Fibroblast of skin of right quadriceps (primary cell): ENCODE measurements around the gene AURKAIP1.
A peak's percentile ranks its signal among the peaks of the same experiment; 100 is the strongest.

Experiments
- DNase-seq: peaks from one replicate; pipeline ENCODE4 v3.0.0-alpha.2; 2013

AURKAIP1 gene

DNA sequence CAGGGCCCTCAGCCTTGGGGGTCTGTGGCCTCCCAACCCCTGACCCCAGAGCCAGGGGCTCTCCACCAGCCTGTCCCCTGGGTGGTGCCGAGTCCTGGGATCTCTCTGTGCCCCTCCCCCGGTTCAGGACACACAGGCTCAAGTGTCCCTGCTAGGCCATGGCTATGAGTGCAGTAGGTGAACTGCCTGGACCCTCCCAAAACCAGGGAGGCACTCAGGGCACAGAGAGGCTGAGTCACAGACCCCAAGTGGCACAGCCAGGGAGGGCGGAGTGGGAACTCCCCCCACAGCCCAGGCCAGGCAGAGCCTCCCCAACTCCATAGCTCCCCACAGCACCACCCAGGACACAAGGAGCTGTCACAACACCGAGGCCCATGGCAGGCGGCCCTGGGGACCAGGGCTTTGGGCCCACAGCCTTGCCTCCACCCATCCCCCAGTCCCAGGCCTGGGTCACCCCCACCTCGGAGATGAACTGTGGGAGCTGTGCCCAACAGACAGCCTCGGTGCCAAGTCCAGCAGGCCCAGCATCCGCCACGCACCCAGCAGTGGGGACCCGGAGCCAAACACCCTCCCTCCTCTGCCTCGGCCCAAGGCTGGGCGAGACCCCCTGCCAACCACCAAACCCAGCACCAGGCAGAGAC lies 29.0 kb downstream of the AURKAIP1 start:
- DNase-seq: no peak

- DNase-seq: no peak
These were observed 29.6 kb downstream of the AURKAIP1 start for GRCh38 chr1:1345384-1345783.

- peak; percentile 54 for DNase-seq
These were observed 30.2 kb downstream of the AURKAIP1 start for GRCh38 chr1:1344655-1345361.

DNA sequence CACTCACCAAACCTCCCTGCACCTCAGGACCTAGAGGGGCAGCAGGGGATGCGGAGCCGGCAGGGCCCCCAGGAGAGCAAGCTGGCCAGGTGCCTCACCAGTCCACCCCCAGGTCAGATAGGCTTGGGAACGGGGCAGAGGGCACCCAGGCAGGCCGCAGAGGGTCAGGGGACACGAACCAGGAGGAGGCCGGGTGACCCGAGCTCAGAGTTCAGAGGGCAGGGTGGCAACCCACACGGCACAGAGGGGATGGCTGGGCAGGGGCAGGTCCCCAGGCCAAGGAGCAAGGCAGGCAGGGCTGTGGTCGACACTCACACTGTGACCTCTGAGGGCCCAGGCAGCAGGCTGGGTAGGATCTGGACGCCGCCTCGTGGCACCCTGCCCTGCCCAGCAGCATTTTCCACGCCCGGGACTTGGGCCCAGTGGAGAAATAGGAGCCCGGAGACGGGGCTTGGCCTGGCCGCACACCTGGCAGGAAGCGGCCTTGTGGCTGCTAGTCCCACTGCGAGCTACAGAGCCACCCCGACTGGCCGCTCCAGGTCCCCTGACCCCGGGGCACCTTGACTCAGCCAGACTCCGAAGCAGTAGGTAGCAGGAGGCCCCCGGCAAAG lies 31.1 kb downstream of the AURKAIP1 start:
- DNase-seq: no peak

- DNase-seq: no peak
These were observed 32.4 kb downstream of the AURKAIP1 start for GRCh38 chr1:1342584-1343115.

DNA sequence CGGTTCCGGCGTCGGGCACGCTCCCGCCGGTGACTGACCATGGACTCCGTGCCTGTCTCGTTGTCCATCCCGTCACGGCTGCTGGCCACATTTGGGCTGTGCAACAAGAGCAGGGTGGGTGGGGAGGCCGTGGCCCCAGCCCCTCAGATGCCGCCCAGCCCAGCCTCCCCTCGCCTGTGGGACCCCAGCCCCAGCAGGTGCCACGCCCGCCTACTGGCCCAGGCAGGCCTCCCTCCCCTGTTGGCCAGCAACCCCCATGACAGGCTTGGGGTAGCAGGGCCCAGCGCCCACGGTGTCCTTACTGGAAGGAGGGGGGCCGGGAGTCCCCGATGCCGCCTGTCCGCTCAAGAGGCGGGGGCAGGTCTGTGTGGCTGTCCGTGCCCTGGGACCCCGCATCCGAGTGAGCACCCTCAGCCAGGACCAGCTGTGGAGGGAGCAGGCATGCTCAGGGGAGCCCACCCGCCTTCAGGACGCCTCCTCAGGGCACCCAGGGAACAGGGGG lies 32.9 kb downstream of the AURKAIP1 start:
- no peak for DNase-seq

GRCh38 chr1:1341549-1342021 lies 33.4 kb downstream of the AURKAIP1 start:
- no peak for DNase-seq

DNA sequence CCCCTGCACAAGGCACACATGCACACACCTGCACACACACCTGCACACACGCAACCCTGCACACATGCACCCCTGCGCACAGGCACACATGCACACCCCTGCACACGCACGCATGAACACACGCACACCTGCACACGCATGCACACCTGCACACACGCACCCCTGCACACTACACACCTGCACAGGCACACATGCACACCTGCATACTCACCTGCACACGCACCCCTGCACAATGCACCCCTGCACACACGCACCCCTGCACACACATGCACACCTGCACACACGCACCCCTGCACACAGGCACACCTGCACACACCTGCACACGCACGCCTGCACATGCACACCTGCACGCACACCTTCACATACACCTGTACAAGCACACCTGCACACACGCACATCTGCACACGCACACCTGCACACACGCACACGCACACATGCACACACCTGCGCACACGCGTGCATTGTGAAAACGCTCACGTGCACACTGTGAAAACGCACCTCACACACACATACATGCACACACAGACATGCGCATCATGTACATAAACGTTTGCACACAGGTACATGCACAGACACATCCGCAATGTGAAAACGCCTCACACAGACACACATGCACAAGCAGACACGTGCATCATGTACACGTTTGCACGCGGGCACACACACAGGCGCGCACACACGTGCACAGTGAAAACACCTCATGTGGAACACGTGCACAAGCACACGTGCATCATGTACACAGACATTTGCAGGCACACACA lies 34.0 kb downstream of the AURKAIP1 start:
- no peak for DNase-seq

GRCh38 chr1:1340185-1340584 lies 34.8 kb downstream of the AURKAIP1 start:
- DNase-seq: no peak

DNA sequence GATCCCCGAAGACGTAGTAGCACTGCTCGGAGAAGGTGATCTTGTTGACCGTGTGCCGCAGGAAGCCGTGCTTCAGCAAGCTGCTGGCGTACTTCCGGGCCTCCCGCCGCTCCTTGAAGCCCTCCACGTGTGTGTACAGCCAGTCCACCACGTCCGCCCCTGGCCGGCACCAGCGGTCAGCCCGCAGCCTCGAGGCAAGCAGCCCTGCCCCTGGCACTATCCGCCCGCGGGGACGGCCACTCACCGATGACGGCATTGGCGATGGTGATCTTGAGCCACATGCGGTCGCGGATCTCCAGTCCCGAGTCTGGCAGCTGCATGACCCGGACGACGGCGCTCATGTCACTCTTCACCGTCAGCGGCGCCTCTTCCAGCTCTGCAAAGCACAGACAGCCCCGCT lies 36.7 kb downstream of the AURKAIP1 start:
- DNase-seq: no peak

DNA sequence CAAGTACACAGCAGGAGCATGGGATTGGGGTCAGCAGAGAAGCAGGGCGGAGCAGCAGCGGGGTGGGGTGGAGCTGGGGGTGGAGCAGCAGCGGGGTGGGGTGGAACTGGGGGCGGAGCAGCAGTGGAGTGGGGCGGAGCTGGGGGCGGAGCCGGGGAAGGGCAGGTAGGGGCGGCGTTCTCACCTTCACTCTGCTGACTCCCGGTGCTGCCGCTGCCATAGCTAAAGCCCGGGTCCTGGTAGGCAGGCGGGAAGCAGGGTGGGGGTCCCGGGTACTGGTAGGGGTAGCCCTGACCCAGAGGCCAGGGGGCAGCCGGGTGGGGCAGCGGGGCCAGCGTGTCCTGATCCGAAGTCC lies 37.2 kb downstream of the AURKAIP1 start:
- no peak for DNase-seq

GRCh38 chr1:1336931-1337792 lies 37.8 kb downstream of the AURKAIP1 start:
- no peak for DNase-seq

GRCh38 chr1:1336446-1336845 lies 38.6 kb downstream of the AURKAIP1 start:
- DNase-seq: no peak

DNA sequence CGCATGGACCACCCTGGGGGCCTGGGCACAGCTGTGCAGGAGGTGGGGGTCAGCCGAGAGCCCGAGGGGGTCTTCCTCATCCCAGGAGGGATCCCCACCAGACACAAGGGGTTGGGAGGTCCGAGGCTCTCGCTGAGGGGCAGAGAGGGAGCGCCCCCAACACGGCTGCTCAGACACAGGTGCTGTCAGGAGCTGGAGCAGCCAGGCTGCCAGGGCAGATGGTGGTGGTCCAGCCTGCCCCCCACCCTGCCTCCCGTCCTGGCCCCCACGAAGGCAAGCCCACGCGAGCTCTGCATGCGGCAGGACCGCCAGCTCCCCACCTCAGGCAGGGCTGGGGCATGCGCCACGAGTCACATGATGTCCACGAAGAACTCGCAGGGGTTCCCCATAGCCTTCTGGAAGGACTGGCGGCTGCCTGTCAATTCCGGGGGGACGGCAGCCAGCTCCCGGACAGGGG lies 39.2 kb downstream of the AURKAIP1 start:
- no peak for DNase-seq

GRCh38 chr1:1335283-1335682 lies 39.7 kb downstream of the AURKAIP1 start:
- DNase-seq: no peak

DNA sequence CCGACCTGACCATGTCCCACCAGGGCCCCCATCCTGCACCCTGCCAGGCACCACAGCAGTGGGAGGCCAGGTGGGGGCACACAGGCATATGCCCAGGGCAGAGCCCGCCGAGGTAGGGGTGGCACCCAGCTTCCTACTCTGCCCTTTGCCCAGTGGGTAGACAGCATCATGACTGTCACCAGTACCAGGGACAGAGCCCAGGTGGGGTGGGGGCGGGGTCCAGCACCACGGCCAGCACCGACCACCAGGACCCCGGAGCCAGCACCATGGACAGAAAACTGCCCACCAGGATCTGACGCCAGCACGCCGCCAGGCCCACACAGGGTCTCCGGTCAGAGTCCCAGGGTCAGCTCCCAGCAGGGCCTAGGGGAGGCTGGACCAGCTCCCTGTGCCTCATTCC lies 40.2 kb downstream of the AURKAIP1 start:
- no peak for DNase-seq

DNA sequence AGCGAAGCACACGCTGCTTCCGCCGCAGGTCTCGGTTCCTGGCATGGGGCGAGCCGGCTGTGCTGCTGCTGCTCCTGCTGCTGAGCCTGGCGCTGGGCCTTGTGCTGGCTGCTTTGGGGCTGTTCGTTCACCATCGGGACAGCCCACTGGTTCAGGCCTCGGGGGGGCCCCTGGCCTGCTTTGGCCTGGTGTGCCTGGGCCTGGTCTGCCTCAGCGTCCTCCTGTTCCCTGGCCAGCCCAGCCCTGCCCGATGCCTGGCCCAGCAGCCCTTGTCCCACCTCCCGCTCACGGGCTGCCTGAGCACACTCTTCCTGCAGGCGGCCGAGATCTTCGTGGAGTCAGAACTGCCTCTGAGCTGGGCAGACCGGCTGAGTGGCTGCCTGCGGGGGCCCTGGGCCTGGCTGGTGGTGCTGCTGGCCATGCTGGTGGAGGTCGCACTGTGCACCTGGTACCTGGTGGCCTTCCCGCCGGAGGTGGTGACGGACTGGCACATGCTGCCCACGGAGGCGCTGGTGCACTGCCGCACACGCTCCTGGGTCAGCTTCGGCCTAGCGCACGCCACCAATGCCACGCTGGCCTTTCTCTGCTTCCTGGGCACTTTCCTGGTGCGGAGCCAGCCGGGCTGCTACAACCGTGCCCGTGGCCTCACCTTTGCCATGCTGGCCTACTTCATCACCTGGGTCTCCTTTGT lies 41.3 kb downstream of the AURKAIP1 start:
- no peak for DNase-seq

GRCh38 chr1:1332774-1333480 lies 42.1 kb downstream of the AURKAIP1 start:
- DNase-seq: no peak

DNA sequence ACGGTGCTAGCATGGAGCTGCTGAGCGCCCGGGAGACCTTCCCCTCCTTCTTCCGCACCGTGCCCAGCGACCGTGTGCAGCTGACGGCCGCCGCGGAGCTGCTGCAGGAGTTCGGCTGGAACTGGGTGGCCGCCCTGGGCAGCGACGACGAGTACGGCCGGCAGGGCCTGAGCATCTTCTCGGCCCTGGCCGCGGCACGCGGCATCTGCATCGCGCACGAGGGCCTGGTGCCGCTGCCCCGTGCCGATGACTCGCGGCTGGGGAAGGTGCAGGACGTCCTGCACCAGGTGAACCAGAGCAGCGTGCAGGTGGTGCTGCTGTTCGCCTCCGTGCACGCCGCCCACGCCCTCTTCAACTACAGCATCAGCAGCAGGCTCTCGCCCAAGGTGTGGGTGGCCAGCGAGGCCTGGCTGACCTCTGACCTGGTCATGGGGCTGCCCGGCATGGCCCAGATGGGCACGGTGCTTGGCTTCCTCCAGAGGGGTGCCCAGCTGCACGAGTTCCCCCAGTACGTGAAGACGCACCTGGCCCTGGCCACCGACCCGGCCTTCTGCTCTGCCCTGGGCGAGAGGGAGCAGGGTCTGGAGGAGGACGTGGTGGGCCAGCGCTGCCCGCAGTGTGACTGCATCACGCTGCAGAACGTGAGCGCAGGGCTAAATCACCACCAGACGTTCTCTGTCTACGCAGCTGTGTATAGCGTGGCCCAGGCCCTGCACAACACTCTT lies 42.8 kb downstream of the AURKAIP1 start:
- DNase-seq: no peak
